ENCODE measurements around the gene CCDC85C. TPM values are rescaled to one million over a fixed set of nuclear protein-coding genes. Genes with fewer than 3 reads are reported as not detected.

Gene CCDC85C
- total RNA-seq, 2 experiments from 2014 or later: 10.0 to 10.9 TPM

- no peak overlapping the region for H3K4me3 Mint-ChIP-seq
- no peak overlapping the region for H3K27ac Mint-ChIP-seq
- CTCF ChIA-PET: interaction anchor here (0.6 to 1.5 kb wide), 3 partner anchors 104 to 368 kb away, joined by 3 to 5 read pairs (median 4); no protein-coding TSS in a partner anchor
- H3K4me1 Mint-ChIP-seq: no peaks in the 10 kb centered on the region
- POLR2A ChIA-PET: no interaction called here
- no peak for DNase-seq
- H3K36me3 Mint-ChIP-seq (ENCODE audit: low read depth): no peaks in the 10 kb centered on the region
- no peaks in the 10 kb centered on the region for H3K9me3 Mint-ChIP-seq
- H3K27me3 Mint-ChIP-seq: no peaks in the 10 kb centered on the region
Measured at GRCh38 chr14:99516156-99516870, 87.7 kb downstream of the CCDC85C start.

GRCh38 chr14:99515301-99516155 lies 88.5 kb downstream of the CCDC85C start:
- Mint-ChIP-seq H3K9me3 (no peaks in the 10 kb centered on the region), H3K36me3 (ENCODE audit: low read depth) (peaks cover 3% of the 10 kb centered on the region), H3K27ac (no peak overlapping the region), H3K4me1 (no peaks in the 10 kb centered on the region), H3K27me3 (no peaks in the 10 kb centered on the region), H3K4me3 (no peak overlapping the region)
- DNase-seq: no peak
- ChIA-PET POLR2A (no interaction called here), CTCF (interaction anchor here (0.6 to 1.5 kb wide), 3 partner anchors 105 to 369 kb away, joined by 3 to 5 read pairs (median 4); no protein-coding TSS in a partner anchor)

GRCh38 chr14:99514552-99515300 lies 89.3 kb downstream of the CCDC85C start:
- no peaks in the 10 kb centered on the region for H3K27me3 Mint-ChIP-seq
- POLR2A ChIA-PET: no interaction called here
- no peak overlapping the region for H3K27ac Mint-ChIP-seq
- no peak overlapping the region for H3K4me3 Mint-ChIP-seq
- DNase-seq: no peak
- CTCF ChIA-PET: interaction anchor here (1.0 kb wide), 1 partner anchor 152 kb away, joined by 4 read pairs; no protein-coding TSS in a partner anchor
- H3K9me3 Mint-ChIP-seq: no peaks in the 10 kb centered on the region
- peaks cover 3% of the 10 kb centered on the region for H3K36me3 Mint-ChIP-seq (ENCODE audit: low read depth)
- H3K4me1 Mint-ChIP-seq: no peaks in the 10 kb centered on the region

- CTCF ChIA-PET: no interaction called here
- H3K27me3 Mint-ChIP-seq: no peaks in the 10 kb centered on the region
- H3K27ac Mint-ChIP-seq: no peak overlapping the region
- H3K9me3 Mint-ChIP-seq: no peaks in the 10 kb centered on the region
- no peaks in the 10 kb centered on the region for H3K4me1 Mint-ChIP-seq
- no peak overlapping the region for H3K4me3 Mint-ChIP-seq
- POLR2A ChIA-PET: no interaction called here
- DNase-seq: no peak
- peaks cover 10% of the 10 kb centered on the region for H3K36me3 Mint-ChIP-seq (ENCODE audit: low read depth)
Measured at GRCh38 chr14:99513946-99514551, 90.0 kb downstream of the CCDC85C start.

GRCh38 chr14:99513183-99513694 lies 90.8 kb downstream of the CCDC85C start:
- no peak for DNase-seq
- Mint-ChIP-seq H3K27me3 (no peaks in the 10 kb centered on the region), H3K4me3 (no peak overlapping the region), H3K27ac (no peak overlapping the region), H3K4me1 (no peaks in the 10 kb centered on the region), H3K9me3 (no peaks in the 10 kb centered on the region), H3K36me3 (ENCODE audit: low read depth) (peaks cover 11% of the 10 kb centered on the region)
- POLR2A ChIA-PET: no interaction called here
- CTCF ChIA-PET: no interaction called here

- Mint-ChIP-seq H3K27ac (no peak overlapping the region), H3K9me3 (no peaks in the 10 kb centered on the region), H3K27me3 (no peaks in the 10 kb centered on the region), H3K36me3 (ENCODE audit: low read depth) (peaks cover 14% of the 10 kb centered on the region), H3K4me3 (no peak overlapping the region), H3K4me1 (no peaks in the 10 kb centered on the region)
- no peak for DNase-seq
- CTCF ChIA-PET: no interaction called here
- POLR2A ChIA-PET: no interaction called here
Measured at GRCh38 chr14:99512571-99513182, 91.3 kb downstream of the CCDC85C start.

GRCh38 chr14:99512110-99512449 lies 91.9 kb downstream of the CCDC85C start:
- H3K27me3 Mint-ChIP-seq: no peaks in the 10 kb centered on the region
- H3K9me3 Mint-ChIP-seq: no peaks in the 10 kb centered on the region
- H3K4me1 Mint-ChIP-seq: no peaks in the 10 kb centered on the region
- no peak overlapping the region for H3K27ac Mint-ChIP-seq
- no peak for DNase-seq
- POLR2A ChIA-PET: interaction anchor here (0.6 kb wide), 1 partner anchor 1954 kb away, joined by 3 read pairs; no protein-coding TSS in a partner anchor
- CTCF ChIA-PET: no interaction called here
- H3K4me3 Mint-ChIP-seq: no peak overlapping the region
- H3K36me3 Mint-ChIP-seq (ENCODE audit: low read depth): peaks cover 20% of the 10 kb centered on the region

GRCh38 chr14:99511421-99512109 lies 92.4 kb downstream of the CCDC85C start:
- H3K36me3 Mint-ChIP-seq (ENCODE audit: low read depth): peaks cover 24% of the 10 kb centered on the region
- no peak overlapping the region for H3K4me3 Mint-ChIP-seq
- CTCF ChIA-PET: no interaction called here
- H3K9me3 Mint-ChIP-seq: no peaks in the 10 kb centered on the region
- no peak for DNase-seq
- POLR2A ChIA-PET: interaction anchor here (0.6 kb wide), 1 partner anchor 1954 kb away, joined by 3 read pairs; no protein-coding TSS in a partner anchor
- no peaks in the 10 kb centered on the region for H3K27me3 Mint-ChIP-seq
- no peak overlapping the region for H3K27ac Mint-ChIP-seq
- H3K4me1 Mint-ChIP-seq: no peaks in the 10 kb centered on the region

- H3K4me3 Mint-ChIP-seq: no peak overlapping the region
- H3K9me3 Mint-ChIP-seq: no peaks in the 10 kb centered on the region
- H3K36me3 Mint-ChIP-seq (ENCODE audit: low read depth): peaks cover 33% of the 10 kb centered on the region
- DNase-seq: no peak
- no peaks in the 10 kb centered on the region for H3K4me1 Mint-ChIP-seq
- ChIA-PET CTCF (no interaction called here), POLR2A (no interaction called here)
- no peak overlapping the region for H3K27ac Mint-ChIP-seq
- H3K27me3 Mint-ChIP-seq: no peaks in the 10 kb centered on the region
Measured at GRCh38 chr14:99510556-99511139, 93.4 kb downstream of the CCDC85C start.

- Mint-ChIP-seq H3K36me3 (ENCODE audit: low read depth) (peaks cover 35% of the 10 kb centered on the region), H3K27ac (no peak overlapping the region), H3K27me3 (no peaks in the 10 kb centered on the region), H3K4me1 (no peaks in the 10 kb centered on the region), H3K9me3 (no peaks in the 10 kb centered on the region), H3K4me3 (no peak overlapping the region)
- CTCF ChIA-PET: no interaction called here
- no peak for DNase-seq
- POLR2A ChIA-PET: no interaction called here
Measured at GRCh38 chr14:99509871-99510555, 94.0 kb downstream of the CCDC85C start.

- peaks cover 42% of the 10 kb centered on the region for H3K36me3 Mint-ChIP-seq (ENCODE audit: low read depth)
- no peak for DNase-seq
- H3K27ac Mint-ChIP-seq: no peak overlapping the region
- H3K27me3 Mint-ChIP-seq: no peaks in the 10 kb centered on the region
- H3K9me3 Mint-ChIP-seq: no peaks in the 10 kb centered on the region
- no peak overlapping the region for H3K4me3 Mint-ChIP-seq
- ChIA-PET CTCF (no interaction called here), POLR2A (no interaction called here)
- no peaks in the 10 kb centered on the region for H3K4me1 Mint-ChIP-seq
Measured at GRCh38 chr14:99508896-99509629, 94.9 kb downstream of the CCDC85C start.

Data from activated CD4-positive, alpha-beta T cell treated with anti-CD3 and anti-CD28 coated beads, Interleukin-2, amount 10 ng/mL, durations not matched to agents 7 days and 5 days (primary cell).